PC-9 (cell line): Measurements from ENCODE around the gene OR2M5.

Experiments used
- EZH2 ChIP-seq: fragments of 200-600 bp; sonication (generic); IDR thresholded peaks from 2 replicates; pipeline ENCODE4 v1.8.0; 2017; ENCODE audit warnings: antibody characterized with exemption, low read depth
- TF ChIP-seq, protein P1 (sequence below): fragments of 200-600 bp; sonication (generic); conservative IDR thresholded peaks from 2 replicates; pipeline ENCODE4 v1.6.1; 2017; ENCODE audit warnings: mixed run types, antibody characterized with exemption, mild to moderate bottlenecking, moderate library complexity

DNA sequence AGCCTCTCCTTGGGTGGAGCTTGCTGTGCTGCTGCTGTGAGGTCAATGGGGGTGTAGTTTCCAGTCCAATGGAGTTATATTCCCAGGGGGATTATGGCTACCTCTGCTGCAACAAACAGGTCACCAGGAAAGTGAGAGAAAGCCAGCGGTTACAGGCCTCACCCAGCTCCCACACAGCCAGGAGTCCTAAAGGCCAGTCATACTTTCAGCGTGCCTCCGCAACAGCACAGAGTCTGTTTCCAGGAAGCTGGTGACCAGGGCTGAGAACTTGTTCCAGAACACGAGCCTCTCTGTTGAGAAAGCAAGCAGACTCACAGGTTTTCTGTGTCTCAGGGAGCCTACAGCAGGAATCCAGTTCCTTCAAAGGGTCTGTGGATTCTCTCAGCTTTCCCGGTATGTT is 17.3 kb upstream of the OR2M5 start:
- TF ChIP-seq, protein P1, sequence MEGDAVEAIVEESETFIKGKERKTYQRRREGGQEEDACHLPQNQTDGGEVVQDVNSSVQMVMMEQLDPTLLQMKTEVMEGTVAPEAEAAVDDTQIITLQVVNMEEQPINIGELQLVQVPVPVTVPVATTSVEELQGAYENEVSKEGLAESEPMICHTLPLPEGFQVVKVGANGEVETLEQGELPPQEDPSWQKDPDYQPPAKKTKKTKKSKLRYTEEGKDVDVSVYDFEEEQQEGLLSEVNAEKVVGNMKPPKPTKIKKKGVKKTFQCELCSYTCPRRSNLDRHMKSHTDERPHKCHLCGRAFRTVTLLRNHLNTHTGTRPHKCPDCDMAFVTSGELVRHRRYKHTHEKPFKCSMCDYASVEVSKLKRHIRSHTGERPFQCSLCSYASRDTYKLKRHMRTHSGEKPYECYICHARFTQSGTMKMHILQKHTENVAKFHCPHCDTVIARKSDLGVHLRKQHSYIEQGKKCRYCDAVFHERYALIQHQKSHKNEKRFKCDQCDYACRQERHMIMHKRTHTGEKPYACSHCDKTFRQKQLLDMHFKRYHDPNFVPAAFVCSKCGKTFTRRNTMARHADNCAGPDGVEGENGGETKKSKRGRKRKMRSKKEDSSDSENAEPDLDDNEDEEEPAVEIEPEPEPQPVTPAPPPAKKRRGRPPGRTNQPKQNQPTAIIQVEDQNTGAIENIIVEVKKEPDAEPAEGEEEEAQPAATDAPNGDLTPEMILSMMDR = no peak
- TF ChIP-seq EZH2 = no peak
